Astrocyte (in vitro differentiated cells and primary cell): ENCODE measurements around the gene ITGB1. TPM values are rescaled to one million over a fixed set of nuclear protein-coding genes. Genes with fewer than 3 reads are reported as not detected.

Experiments used
- DNase-seq: peaks from one replicate; pipeline ENCODE4 v3.0.0-alpha.2; 2010; ENCODE audit warnings: low read depth
- FAIRE-seq: peaks from 2 replicates; lab custom pipeline; 2011; peaks lifted over from hg19 to GRCh38; lab: Jason Lieb, UNC
- H2AFZ ChIP-seq: 2 replicates; pipeline ENCODE4 v1.6.0; 2012; ENCODE audit warnings: low read depth, low read length, inconsistent platforms
- H3K27ac ChIP-seq: 2 replicates; pipeline ENCODE4 v1.5.1; 2011; ENCODE audit warnings: low read depth, low read length, inconsistent platforms
- H3K27me3 ChIP-seq: 2 replicates; pipeline ENCODE4 v1.6.0; 2011; ENCODE audit warnings: low read length, inconsistent platforms; ENCODE audit not compliant: insufficient read depth
- H3K36me3 ChIP-seq: 2 replicates; pipeline ENCODE4 v1.5.1; 2011; ENCODE audit warnings: low read length, inconsistent platforms; ENCODE audit not compliant: insufficient read depth
- H3K4me1 ChIP-seq: 2 replicates; pipeline ENCODE4 v1.5.1; 2011; ENCODE audit warnings: low read length, inconsistent platforms; ENCODE audit not compliant: insufficient read depth
- H3K4me2 ChIP-seq: 2 replicates; pipeline ENCODE4 v1.6.0; 2012; ENCODE audit warnings: low read length, inconsistent platforms
- H3K4me3 ChIP-seq: 2 replicates; pipeline ENCODE4 v1.5.1; 2011; ENCODE audit warnings: low read depth, mild to moderate bottlenecking, low read length, inconsistent platforms; ENCODE audit not compliant: insufficient read depth
- H3K79me2 ChIP-seq: 2 replicates; pipeline ENCODE4 v1.6.0; 2012; ENCODE audit warnings: mild to moderate bottlenecking, low read length, inconsistent platforms; ENCODE audit not compliant: insufficient read depth
- H3K9ac ChIP-seq: 2 replicates; pipeline ENCODE4 v1.6.0; 2012; ENCODE audit warnings: mild to moderate bottlenecking, low read length, inconsistent platforms
- H3K9me3 ChIP-seq: 2 replicates; pipeline ENCODE4 v1.5.1; 2012; ENCODE audit warnings: low read depth, mild to moderate bottlenecking, low read length, inconsistent platforms; ENCODE audit not compliant: insufficient read depth
- H4K20me1 ChIP-seq: 2 replicates; pipeline ENCODE4 v1.6.0; 2012; ENCODE audit warnings: low read length, inconsistent platforms; ENCODE audit not compliant: insufficient read depth
- H3K27ac Mint-ChIP-seq: one replicate; pipeline ENCODE4 v1.8.0; 2021; ENCODE audit warnings: mild to moderate bottlenecking, mixed read lengths; ENCODE audit not compliant: unreplicated experiment
- H3K27me3 Mint-ChIP-seq: one replicate; pipeline ENCODE4 v1.8.0; 2021; ENCODE audit warnings: low read depth, mixed read lengths; ENCODE audit not compliant: unreplicated experiment
- H3K36me3 Mint-ChIP-seq: one replicate; pipeline ENCODE4 v1.8.0; 2021; ENCODE audit warnings: low read depth, mixed read lengths; ENCODE audit not compliant: unreplicated experiment
- H3K4me1 Mint-ChIP-seq: one replicate; pipeline ENCODE4 v1.8.0; 2021; ENCODE audit warnings: low read depth, mixed read lengths; ENCODE audit not compliant: unreplicated experiment
- H3K4me3 Mint-ChIP-seq: one replicate; pipeline ENCODE4 v1.8.0; 2021; ENCODE audit warnings: mild to moderate bottlenecking, moderate library complexity, mixed read lengths; ENCODE audit not compliant: unreplicated experiment
- H3K9me3 Mint-ChIP-seq: one replicate; pipeline ENCODE4 v1.8.0; 2021; ENCODE audit warnings: mild to moderate bottlenecking, mixed read lengths; ENCODE audit not compliant: unreplicated experiment
- EZH2 ChIP-seq: IDR thresholded peaks from 2 replicates; pipeline ENCODE4 v1.6.1; 2012; ENCODE audit warnings: mild to moderate bottlenecking, low read length, inconsistent platforms; ENCODE audit not compliant: insufficient read depth
- total RNA-seq: library from RNA; stranded (reverse); gene quantifications from 2 replicates; pipeline ENCODE4 v1.2.1, GENCODE V29; 2021
- TF ChIP-seq, protein P1 (sequence below): IDR thresholded peaks from 2 replicates; pipeline ENCODE4 v1.5.1; 2011; ENCODE audit warnings: low read depth, mild to moderate bottlenecking, inconsistent platforms, low read length, moderate library complexity; ENCODE audit not compliant: insufficient read depth

ITGB1 gene
- total RNA-seq, 1 donor from 2014 or later = 2,575 TPM

DNA sequence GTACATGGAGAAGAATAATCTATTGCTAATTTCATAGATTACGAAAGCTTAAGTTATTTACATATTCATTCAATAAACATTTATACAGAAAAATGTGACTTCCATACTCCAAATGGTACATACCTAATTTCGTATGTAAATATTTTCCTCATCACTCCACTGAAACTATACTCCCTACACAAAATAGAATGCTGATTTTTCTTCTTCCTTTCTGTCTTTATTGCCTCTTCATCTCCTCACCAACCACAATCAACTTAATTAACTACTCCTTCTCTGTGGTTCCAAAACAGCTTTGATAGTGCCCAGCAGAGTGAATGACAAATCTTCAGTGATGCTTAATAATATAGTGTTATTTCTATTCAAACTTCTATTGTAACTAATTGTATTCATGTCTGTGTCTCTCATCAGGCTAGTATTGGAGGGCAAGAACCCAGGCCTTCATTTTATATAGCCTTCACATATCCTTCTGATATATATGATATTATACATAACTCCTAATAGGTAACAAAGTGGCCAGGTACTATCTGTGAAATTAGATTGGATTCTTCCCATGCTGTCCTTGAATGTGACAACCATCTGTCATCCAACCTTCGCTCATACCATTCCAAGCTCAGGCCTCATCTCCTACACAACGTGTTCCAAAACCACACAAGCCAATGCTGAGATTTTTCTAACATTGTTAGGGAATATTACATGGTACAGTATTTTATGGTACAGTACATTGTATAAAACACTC, 5.3 kb downstream of the ITGB1 start:
- H3K27me3 Mint-ChIP-seq = no peaks in the 10 kb centered on the region
- no peaks in the 10 kb centered on the region for H3K9me3 Mint-ChIP-seq
- FAIRE-seq (no peak), DNase-seq (no peak)
- peaks cover 45% of the 10 kb centered on the region for H3K4me1 Mint-ChIP-seq
- peaks cover 20% of the 10 kb centered on the region for H3K36me3 ChIP-seq
- H3K79me2 ChIP-seq = peaks cover 100% of the 10 kb centered on the region
- peaks cover 15% of the 10 kb centered on the region for H3K36me3 Mint-ChIP-seq
- no peak for TF ChIP-seq EZH2
- TF ChIP-seq, protein P1, sequence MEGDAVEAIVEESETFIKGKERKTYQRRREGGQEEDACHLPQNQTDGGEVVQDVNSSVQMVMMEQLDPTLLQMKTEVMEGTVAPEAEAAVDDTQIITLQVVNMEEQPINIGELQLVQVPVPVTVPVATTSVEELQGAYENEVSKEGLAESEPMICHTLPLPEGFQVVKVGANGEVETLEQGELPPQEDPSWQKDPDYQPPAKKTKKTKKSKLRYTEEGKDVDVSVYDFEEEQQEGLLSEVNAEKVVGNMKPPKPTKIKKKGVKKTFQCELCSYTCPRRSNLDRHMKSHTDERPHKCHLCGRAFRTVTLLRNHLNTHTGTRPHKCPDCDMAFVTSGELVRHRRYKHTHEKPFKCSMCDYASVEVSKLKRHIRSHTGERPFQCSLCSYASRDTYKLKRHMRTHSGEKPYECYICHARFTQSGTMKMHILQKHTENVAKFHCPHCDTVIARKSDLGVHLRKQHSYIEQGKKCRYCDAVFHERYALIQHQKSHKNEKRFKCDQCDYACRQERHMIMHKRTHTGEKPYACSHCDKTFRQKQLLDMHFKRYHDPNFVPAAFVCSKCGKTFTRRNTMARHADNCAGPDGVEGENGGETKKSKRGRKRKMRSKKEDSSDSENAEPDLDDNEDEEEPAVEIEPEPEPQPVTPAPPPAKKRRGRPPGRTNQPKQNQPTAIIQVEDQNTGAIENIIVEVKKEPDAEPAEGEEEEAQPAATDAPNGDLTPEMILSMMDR = no peak
- H3K9ac ChIP-seq = peak overlapping the region; percentile 100
- H3K27ac Mint-ChIP-seq = peak overlapping the region; percentile 93
- H3K9me3 ChIP-seq = no peaks in the 10 kb centered on the region
- H3K4me3 Mint-ChIP-seq = peak overlapping the region; percentile 92
- H3K27ac ChIP-seq = peak overlapping the region; percentile 92
- peak overlapping the region; percentile 94 for H3K4me3 ChIP-seq
- H2AFZ ChIP-seq = no peak overlapping the region
- peaks cover 52% of the 10 kb centered on the region for H3K4me1 ChIP-seq
- peaks cover 96% of the 10 kb centered on the region for H4K20me1 ChIP-seq
- peak overlapping the region; percentile 97 for H3K4me2 ChIP-seq
- no peaks in the 10 kb centered on the region for H3K27me3 ChIP-seq

DNA sequence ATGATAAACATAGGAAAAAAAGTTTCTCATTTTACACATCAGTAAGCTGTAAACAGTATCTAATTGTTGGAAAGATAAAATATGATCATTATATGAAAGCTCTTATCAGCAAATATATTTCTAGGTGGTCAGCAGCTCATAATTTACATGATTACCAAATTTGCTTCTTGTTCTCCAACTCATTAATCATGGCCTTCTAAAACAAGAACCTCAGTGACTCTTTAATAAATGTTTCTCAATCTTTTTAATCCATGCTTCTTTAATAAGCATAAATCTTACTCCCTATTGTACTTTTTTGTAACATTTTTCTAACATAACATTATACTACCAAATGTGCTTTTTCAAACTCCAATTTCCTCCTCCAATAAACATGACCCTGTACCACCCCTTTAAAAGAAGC, 5.9 kb downstream of the ITGB1 start:
- Histone ChIP-seq H4K20me1 (peaks cover 98% of the 10 kb centered on the region), H3K9ac (no peak overlapping the region), H3K79me2 (peaks cover 100% of the 10 kb centered on the region), H3K4me2 (peak overlapping the region; percentile 97), H3K9me3 (no peaks in the 10 kb centered on the region), H3K36me3 (peaks cover 23% of the 10 kb centered on the region), H3K27me3 (no peaks in the 10 kb centered on the region), H2AFZ (no peak overlapping the region), H3K27ac (peak overlapping the region; percentile 49), H3K4me3 (peak overlapping the region; percentile 94), H3K4me1 (peaks cover 52% of the 10 kb centered on the region)
- no peak for DNase-seq
- Mint-ChIP-seq H3K36me3 (peaks cover 15% of the 10 kb centered on the region), H3K9me3 (no peaks in the 10 kb centered on the region), H3K4me1 (peaks cover 49% of the 10 kb centered on the region), H3K4me3 (peak overlapping the region; percentile 92), H3K27ac (peak overlapping the region; percentile 77), H3K27me3 (no peaks in the 10 kb centered on the region)
- TF ChIP-seq, protein P1 = no peak
- TF ChIP-seq EZH2 = no peak
- no peak for FAIRE-seq

DNA sequence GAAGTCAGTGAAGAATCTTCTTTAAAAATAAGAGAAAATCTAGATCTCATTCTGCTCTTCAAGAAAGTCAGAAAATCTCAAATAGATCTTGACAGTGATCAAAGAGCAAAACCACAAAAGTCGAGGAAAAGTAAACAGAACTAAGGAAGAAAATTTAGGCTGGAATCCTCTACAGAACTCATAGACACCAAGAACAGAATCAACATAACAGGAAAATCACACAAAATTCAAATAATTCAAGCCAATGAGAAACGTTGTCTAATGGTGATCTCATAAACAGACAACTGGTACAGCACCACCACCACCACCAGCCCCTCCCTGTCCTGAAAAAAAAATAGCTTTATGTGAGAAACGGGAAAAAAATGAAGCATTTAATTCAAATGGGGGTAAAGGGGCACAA, 6.9 kb downstream of the ITGB1 start:
- H3K4me1 ChIP-seq = peaks cover 55% of the 10 kb centered on the region
- peak overlapping the region; percentile 20 for H3K9ac ChIP-seq
- TF ChIP-seq EZH2 = no peak
- TF ChIP-seq, protein P1 = no peak
- H3K27ac Mint-ChIP-seq = peak overlapping the region; percentile 85
- no peaks in the 10 kb centered on the region for H3K27me3 Mint-ChIP-seq
- H3K27me3 ChIP-seq = no peaks in the 10 kb centered on the region
- peak; percentile 62 for FAIRE-seq
- no peaks in the 10 kb centered on the region for H3K9me3 ChIP-seq
- peaks cover 95% of the 10 kb centered on the region for H4K20me1 ChIP-seq
- no peaks in the 10 kb centered on the region for H3K9me3 Mint-ChIP-seq
- H3K4me3 Mint-ChIP-seq = peak overlapping the region; percentile 92
- peaks cover 15% of the 10 kb centered on the region for H3K36me3 Mint-ChIP-seq
- peaks cover 100% of the 10 kb centered on the region for H3K79me2 ChIP-seq
- H3K4me3 ChIP-seq = peak overlapping the region; percentile 94
- H3K4me1 Mint-ChIP-seq = peaks cover 54% of the 10 kb centered on the region
- H3K36me3 ChIP-seq = peaks cover 23% of the 10 kb centered on the region
- peak overlapping the region; percentile 97 for H3K4me2 ChIP-seq
- peak overlapping the region; percentile 49 for H3K27ac ChIP-seq
- H2AFZ ChIP-seq = no peak overlapping the region
- no peak for DNase-seq
